ENCODE results near the gene CCND1.
"Not testable (repeated sequence)": the region's sequence is repeated elsewhere in the genome, so short reads cannot be mapped to it uniquely, and the experiment has no call there.

CCND1 gene

GRCh38 chr11:69692422-69692821 is 51.5 kb downstream of the CCND1 start:
- no peak for DNase-seq (ENCODE audit: low spot score)

DNA sequence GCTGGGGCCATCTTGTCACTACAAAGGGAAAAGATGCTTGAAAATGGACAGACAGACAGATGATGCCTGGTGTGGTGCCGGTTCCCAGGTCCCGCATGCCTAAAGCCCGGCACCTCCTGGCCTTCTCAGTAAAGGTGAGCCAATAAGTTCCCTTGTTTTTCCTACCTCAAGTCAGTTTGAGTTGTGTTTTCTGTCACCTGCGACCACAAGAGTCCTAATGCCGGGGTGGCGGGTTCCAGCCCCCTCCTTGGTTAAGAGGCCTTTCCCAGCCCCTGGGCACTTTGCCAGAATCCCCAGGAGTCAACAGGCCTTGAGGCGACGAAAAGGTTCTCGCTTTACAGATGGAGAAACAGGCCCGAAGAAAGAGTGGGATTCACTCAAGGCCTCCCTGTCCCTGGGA is 53.8 kb downstream of the CCND1 start:
- DNase-seq (ENCODE audit: low spot score): no peak

DNA sequence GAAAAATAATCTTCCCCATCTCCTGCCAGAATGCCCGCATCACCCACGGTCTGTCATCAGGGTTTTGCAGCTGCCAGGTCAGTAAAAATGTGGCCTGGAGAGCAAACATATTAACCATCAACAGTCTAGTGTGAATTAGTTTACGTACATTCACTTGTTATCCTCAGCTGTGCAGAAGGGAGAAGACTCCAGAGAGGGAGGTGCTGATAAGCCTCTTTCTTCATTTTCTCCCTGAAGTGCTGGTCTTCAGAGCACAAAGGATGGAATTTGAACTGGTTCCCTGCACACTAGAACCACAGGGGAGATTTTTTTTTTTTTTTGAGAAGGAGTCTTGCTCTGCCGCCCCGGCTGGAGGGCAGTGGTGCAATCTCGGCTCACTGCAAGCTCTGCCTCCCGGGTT is 54.6 kb downstream of the CCND1 start:
- DNase-seq (ENCODE audit: low spot score): no peak

GRCh38 chr11:69695995-69696394 is 55.0 kb downstream of the CCND1 start:
- DNase-seq (ENCODE audit: low spot score): not testable (repeated sequence)

- no peak for DNase-seq (ENCODE audit: low spot score)
Observed at GRCh38 chr11:69696749-69697468, 56.0 kb downstream of the CCND1 start.

DNA sequence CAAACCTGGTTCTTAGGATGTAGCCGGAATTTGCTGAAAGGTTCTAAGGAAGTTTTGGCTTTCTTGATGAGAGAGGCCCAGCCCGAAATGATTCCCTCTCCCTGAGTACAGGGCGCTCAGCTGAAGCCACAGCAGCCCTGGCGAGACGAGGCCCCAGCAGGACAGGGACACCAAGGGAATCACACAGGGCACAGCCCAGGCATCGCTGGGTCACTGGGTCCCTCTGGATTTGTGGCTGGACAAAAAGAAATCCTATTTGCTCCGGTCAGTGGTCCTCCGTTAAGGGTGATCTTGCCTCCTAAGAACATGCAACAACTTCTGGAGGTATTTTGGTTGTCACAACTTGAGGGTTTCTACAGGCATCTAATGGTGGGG is 56.5 kb downstream of the CCND1 start:
- no peak for DNase-seq (ENCODE audit: low spot score)

DNA sequence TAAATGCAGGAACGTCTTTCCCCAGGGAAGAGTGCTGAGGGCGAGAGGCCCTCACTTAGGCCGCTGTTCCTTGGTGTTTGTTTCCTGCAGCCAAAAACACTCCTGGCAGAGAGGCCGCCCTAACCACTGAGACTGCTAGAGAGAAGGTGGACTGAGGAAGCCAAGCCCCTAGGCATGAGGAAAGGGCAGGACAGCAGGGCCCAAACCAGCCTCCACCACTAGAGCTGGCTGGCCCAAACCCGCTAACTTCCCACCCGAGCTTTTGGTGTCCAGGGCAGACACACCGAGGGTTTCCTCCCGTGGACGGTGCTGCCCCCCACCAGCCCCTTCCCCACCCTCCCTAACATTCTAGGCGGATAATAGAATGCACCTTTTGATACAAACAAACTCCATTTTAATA is 56.9 kb downstream of the CCND1 start:
- DNase-seq (ENCODE audit: low spot score): no peak

DNA sequence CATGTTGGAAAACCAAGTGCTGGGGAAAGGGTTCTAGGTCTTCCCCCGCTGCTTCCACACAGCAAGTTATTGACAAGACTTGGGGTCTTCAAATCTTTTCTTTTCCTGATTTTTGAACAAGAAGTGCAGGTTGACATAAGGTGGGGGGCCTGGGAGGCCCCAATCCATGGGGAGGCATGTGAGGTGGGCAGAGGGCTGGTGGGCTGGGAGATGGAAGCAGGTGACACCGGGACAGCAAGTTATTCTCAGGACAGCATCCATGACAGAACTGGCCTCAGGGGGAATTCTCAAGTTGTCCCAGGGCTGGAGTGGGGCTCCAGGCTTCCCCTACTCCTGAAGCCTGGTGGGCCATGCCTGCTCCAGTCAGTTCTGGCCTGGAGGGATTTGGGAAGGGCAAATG is 57.4 kb downstream of the CCND1 start:
- no peak for DNase-seq (ENCODE audit: low spot score)

- DNase-seq (ENCODE audit: low spot score): no peak
Observed at GRCh38 chr11:69699213-69699612, 58.3 kb downstream of the CCND1 start.

GRCh38 chr11:69700278-69701140 is 59.6 kb downstream of the CCND1 start:
- no peak for DNase-seq (ENCODE audit: low spot score)

DNA sequence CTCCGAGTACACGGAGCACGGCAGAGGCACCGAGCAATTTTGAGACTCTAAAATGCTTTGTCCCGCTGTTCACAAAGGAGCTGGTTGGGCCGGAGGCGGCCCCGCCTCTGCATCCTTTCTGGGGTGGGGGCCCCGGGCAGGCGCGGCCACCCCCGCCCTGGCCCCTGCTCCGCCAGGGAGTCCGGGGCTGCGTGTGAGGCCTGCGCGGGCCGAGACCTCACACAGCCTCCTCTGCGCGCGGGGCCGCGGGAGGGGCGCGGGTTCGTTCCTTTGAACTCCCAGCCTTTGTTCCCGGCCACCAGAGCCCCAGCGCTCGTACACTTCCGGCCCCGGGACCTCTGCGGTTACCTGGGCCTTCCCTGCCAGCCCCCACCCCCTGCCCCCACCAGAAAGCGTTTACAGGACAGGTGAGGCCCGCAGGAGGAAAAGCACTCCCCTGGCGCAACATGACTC is 61.3 kb downstream of the CCND1 start:
- DNase-seq (ENCODE audit: low spot score): no peak

DNA sequence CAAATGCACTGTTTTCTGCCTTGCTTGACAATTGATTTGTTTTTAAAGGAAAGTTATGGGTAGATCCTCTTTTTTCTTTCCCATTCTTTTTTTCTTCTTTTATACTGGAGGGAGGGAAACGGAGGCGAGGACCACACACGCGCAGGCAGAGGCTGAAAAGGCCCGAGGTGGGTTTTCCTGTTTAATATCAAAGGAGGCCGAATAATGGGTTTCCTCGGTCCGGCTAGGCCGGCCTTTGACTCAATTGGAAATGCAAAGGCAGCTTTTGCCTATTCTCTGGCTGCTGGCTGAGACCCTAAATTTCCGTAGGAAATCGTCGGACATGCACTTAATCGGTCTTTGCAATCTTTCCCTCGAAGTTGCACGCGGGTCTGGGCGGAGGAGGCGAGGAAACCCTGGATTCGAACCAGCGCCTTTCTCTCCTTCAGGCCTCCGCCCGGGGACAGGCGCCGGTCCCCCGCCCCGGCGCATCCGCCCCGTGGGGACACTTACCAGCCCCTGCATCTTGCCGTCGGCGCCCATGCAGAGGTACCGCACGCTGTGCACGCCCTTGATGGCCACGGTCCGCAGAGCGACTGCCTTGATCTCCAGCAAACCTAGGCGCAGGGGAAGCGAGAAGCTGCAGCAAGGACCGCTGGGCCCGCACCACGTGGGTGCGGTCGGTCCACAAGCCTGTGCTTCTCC is 62.0 kb downstream of the CCND1 start:
- no peak for DNase-seq (ENCODE audit: low spot score)

- DNase-seq (ENCODE audit: low spot score): no peak
Observed at GRCh38 chr11:69703453-69703767, 62.5 kb downstream of the CCND1 start.
